HG02885 (cell line): ENCODE data around the gene SLC7A14.
A peak's percentile ranks its signal among the peaks of the same experiment; 100 is the strongest.

Experiments used
- ATAC-seq: cut with Tn5 transposase; IDR thresholded peaks from one replicate; pipeline ENCODE4 v1.9.1; 2021; ENCODE audit warnings: mild to moderate bottlenecking; ENCODE audit not compliant: unreplicated experiment, poor library complexity

SLC7A14 gene

DNA sequence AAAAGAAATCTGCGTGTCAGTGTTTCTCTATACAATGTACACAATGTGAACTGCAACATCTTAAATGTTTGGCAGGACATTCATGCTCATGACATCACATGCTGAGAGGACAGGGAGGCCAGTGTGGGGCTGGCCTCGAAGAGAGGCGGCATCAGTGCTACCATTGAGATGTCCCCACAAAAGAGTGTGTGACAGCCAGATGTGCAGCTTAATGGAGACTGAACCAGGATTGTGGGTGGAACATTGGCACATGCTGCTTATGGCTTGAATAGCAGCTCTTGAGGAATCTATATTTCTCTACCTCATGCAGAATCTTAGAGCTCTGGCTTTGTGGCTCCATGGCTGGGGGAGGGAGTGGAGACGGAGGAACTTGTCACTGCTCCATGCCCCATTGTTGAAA is 148.7 kb downstream of the SLC7A14 start:
- ATAC-seq = no peak

GRCh38 chr3:170436697-170437096 is 149.2 kb downstream of the SLC7A14 start:
- ATAC-seq = no peak

DNA sequence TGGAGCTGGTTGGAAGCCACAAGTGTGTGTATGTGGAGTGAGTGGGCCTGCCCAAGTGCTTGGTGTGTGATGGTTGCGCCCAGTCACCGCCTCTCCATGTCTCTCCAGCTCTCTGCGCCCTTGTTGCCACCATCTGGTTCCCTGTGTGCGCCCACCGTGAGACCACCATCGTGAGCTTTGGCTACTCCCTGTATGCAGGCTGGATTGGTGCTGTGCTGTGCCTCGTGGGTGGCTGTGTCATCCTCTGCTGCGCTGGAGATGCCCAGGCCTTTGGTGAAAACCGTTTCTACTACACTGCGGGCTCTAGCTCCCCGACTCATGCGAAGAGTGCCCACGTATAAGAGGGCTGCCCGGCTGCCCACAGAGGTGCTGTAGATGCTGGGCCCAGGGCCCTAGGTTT is 153.5 kb downstream of the SLC7A14 start:
- ATAC-seq = no peak

- ATAC-seq = no peak
Measured at GRCh38 chr3:170431054-170431453, 154.8 kb downstream of the SLC7A14 start.

DNA sequence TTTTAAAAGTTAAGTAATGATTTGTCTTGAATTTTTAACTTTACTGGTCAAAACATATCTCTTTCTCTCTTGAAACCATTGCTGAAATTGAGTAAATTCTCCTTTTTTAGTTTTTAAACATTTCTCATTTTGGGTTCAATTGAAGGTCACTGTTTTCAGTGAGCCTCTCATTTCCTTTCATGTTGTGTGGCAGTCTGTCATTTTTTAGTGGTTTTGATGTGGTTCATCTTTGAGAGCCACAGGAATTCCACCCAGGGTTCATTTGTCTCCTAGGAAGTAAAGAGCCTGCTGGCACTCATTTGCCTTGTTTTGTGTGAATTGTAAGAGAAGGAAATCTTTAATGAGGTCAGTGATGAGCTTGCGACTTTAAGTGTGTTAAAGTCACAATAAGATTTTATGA is 156.8 kb downstream of the SLC7A14 start:
- ATAC-seq = peak; percentile 83

GRCh38 chr3:170428095-170428494 is 157.8 kb downstream of the SLC7A14 start:
- ATAC-seq = no peak

DNA sequence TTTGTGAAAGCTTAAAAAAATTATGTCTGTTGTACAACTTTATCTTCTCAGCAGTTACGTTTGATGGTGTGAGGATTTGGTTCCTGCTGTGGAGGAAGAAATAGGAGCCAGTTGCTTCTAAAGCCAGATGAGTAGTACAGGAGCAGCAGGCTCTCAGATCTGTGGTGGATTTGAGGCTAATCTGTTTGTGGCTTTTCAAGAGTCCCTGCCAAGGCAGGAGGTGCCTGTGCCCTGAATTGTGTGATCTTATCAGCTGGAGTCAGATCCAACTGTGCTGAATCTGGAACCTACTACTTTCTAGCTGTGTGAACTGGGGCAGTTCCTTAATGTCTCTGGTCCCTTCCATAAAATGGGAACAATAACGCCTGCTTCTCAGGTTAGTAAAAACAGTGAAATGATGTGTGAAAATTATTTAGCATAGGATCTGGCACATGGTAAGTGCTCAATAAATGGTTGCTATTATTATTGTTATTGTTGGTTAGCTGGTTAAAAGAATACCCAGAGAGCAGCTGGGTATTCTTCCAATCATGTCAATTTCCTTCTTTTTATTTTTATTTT is 159.6 kb downstream of the SLC7A14 start:
- no peak for ATAC-seq

DNA sequence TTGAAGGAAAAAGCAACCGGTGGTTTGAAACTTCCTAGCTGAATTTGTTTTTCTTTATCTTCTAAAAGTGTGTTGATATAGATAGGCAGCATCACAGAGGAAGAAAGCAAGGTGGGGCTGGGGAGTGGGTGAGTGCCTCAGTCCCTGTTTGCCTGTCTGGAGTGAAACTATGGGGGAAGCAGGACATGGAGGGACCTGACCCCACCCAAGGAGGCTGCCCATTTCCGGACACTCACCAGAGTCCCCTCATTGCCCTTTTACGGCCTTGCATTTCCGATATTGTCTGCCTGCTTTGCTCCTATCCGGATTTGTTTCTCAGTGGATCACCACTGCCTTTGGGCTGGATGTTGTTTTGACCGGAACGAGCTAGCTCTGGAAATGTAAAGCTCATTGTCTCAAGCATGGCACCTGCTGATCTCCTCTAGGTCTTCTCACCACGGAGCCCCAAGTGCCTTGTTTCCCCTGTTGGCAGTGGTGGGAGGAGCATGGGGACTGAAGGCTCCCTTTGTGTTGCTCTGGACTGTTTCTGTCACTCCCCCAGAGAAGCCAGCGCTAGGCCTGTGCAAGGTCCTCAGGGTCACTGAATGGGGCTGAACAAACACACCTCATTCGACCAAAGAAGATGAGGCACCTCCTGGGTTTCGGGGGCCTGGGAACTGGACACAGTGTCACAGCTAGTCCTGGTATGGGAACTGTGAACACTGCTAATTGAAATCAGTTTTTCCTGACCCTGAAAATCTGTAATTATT is 160.2 kb downstream of the SLC7A14 start:
- ATAC-seq = no peak

- no peak for ATAC-seq
Measured at GRCh38 chr3:170424879-170425278, 161.0 kb downstream of the SLC7A14 start.

GRCh38 chr3:170423001-170423615 is 162.8 kb downstream of the SLC7A14 start:
- no peak for ATAC-seq

GRCh38 chr3:170421758-170422157 is 164.1 kb downstream of the SLC7A14 start:
- ATAC-seq = no peak

DNA sequence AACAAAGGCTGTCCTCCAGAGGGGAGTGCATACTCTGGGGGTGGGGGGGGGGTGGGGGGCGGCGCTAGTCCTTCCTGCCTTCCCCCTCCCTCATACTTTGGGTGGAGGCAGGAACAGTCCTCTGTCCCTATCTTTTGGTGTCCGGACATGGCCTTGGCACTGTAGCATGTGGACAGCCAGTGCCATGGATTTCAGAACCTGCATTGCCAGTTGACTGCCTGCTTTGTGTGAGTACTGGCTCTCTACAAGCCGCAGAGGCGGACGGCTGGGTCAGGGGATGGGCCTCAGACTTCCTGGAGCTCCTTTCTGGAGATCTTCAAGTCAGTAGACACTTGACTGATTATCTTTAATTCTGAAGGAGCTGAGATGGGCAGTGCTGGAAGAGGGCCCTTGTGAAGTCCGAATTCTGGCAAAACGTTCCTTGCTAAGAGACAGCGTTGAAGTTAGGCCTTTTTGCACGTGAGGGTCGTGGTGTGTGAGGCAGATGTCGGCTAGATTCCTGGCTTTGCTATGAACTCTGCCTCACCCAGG is 164.7 kb downstream of the SLC7A14 start:
- ATAC-seq = no peak

- ATAC-seq = no peak
Measured at GRCh38 chr3:170420307-170420821, 165.5 kb downstream of the SLC7A14 start.

GRCh38 chr3:170419557-170420087 is 166.3 kb downstream of the SLC7A14 start:
- no peak for ATAC-seq

- ATAC-seq = no peak
Measured at GRCh38 chr3:170418422-170419398, 167.2 kb downstream of the SLC7A14 start, which contains the start of gene CLDN11. Gene CLDN11 (plus strand): TSS chr3:170418868. CDS start chr3:170419067, 199 bp downstream.

DNA sequence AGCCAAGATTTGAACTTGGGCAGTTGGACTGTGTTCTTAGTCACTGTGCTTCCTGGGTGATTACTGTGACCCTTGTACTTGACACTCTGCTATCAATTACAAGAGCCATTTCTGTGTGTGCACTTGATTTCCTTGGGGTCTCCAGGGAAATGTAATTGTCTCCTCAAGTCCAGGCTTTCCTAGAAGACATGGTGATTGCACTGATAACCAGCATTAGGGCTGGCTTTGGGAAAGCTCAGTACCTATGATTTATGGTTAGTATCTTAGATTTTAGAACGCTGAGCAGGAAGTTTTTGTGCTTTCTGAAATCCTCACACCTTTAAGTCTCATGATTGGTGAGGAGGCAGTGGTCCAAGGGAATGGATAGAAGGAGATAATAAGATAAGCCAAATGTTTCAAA is 168.8 kb downstream of the SLC7A14 start:
- no peak for ATAC-seq

DNA sequence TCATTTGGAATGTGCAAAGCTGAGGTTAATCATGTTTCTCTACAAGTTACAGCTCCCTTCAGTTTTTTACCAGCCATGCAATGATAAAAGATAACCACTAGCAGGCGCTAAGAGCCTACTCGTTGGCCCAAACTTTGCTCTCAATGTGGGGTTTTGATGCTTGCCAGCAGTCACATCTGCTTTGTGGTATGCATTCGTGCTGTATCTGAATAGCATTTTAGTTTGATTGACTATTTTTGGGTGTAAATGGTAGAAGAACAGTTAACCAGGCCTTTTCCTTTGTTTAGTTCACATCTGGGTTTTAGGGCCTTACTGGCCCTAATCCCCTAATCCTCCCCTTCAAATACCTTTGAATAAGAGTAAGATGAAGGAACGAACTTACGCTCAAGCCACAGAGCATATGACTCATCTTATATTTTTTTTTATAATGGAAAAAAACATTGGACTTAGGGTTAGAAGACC is 171.6 kb downstream of the SLC7A14 start:
- peak; percentile 66 for ATAC-seq

DNA sequence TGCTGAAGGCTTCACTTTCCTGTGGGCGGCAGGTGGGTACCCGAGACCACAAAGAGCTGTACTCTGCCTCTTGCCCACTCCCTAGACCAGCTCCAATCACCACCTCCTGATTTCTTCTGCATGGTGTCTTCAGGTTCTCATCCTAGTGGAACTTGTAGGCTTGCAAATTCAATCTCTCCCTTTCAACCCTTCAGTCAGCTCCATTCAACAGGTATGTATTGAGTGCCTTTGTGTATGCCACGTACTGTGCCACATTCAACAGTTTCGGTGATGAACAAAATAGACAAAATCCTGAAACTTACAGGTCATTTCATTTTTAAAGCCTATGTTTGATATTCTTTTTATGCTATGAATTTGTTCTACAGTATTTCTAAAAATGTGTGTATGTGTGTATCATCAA is 172.6 kb downstream of the SLC7A14 start:
- no peak for ATAC-seq

- ATAC-seq = no peak
Measured at GRCh38 chr3:170410428-170411029, 175.3 kb downstream of the SLC7A14 start.
